Inflammatory macrophage (primary cell): ENCODE results near the gene COL11A2.
"Not testable (repeated sequence)": the region's sequence is repeated elsewhere in the genome, so short reads cannot be mapped to it uniquely, and the experiment has no call there.

Experiments used
- DNase-seq, 2 donors: peaks; one replicate each; pipeline ENCODE4 v3.0.0-alpha.2; 2020 to 2022

Gene COL11A2

DNA sequence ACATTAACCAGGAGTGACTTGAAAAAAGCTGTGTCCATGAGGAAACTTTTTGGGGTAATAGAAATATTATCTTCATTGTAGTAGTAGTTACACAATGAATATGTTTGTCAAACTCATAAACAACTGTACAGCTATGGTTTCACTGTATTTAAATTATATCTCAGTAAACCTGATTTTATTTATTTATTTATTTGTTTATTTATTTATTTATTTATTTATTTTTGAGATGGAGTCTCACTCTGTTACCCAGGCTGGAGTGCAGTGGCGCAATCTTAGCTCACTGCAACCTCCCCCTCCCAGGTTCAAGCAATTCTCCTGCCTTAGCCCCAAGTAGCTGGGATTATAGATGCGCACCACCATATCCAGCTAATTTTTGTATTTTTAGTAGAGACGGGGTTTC, 41.7 kb downstream of the COL11A2 start:
- DNase-seq, result not testable (repeated sequence)

GRCh38 chr6:33147807-33148666, 44.2 kb downstream of the COL11A2 start:
- peak; percentile 55 to 59 for DNase-seq

- peak; percentile 86 to 96 for DNase-seq
Measured at GRCh38 chr6:33144373-33144772, 47.9 kb downstream of the COL11A2 start.

DNA sequence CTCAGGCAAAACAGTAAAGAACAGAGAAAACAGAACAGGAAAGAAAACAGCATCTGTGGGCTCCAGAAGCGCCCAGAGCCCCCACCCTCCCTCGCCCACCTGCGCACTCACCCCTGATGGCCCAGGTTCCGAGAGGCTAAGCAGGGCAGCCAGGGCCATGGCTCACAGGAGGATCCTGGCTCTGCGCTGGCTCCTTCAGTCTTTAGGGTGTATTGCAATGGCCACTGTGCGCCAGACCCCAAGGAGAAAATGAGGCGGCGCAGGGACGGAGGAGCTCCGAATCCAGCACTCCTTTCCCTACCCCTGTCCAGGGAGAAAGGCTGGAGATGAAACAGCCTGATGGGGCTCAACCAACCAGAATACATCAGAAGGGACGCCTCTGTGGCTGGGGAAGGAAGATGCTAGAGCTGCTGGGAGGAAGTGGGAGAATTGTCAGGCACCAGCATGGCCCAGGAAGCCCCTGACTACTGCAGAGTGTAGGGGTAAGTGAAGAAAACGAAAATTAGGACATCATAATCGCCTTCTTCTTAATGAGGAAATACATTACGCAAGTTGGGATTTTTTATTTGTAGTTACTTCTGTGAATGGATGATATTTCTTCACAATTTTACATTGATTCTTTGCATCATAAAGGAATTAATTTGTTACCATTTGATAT, 49.0 kb downstream of the COL11A2 start:
- peak; percentile 77 to 81 for DNase-seq

DNA sequence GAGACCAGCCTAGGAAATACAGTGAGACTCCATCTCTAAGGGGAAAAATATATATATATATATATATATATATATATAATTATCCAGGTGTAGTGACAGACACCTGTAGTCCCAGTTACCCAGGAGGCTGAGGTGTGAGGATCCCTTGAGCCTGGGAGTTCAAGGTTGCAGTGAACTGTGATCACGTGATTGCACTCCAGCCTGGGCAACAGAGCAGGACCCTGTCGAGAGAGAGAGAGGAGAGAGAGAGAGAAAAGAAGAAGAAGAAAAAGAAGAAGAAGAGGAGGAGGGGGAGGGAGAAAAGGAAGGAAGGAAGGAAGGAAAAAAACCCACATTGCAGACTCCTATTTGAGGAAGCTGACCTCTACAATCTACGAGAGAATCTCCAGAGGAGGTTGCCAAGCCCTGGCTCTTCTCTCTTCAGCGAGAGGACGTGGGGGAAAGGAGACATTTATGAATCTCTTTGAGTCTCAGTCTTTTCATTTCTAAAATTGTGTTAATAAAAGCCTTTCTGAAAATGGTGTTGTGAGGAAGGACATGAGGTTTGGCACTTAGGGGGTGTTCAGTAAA, 49.7 kb downstream of the COL11A2 start:
- DNase-seq, result peak; percentile 24 to 39

DNA sequence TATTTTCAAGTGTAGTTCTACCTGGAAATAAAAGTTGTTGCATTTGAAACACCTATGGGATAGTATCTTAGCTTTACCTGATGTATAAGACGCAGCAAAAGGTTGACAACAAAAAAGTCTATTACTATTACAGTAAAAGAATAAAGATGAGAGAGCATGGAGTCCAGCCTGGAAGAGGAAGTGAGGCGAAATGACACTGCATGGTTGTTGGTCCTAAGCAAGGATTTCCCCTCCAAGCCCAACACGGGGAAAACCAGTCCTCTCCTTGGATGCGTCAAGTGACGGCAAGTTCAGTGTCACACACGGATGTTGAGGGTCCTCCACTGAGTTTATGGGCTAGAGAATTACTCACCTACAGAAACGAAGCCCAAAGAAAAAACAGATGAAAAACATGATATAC, 51.7 kb downstream of the COL11A2 start:
- no peak for DNase-seq

DNA sequence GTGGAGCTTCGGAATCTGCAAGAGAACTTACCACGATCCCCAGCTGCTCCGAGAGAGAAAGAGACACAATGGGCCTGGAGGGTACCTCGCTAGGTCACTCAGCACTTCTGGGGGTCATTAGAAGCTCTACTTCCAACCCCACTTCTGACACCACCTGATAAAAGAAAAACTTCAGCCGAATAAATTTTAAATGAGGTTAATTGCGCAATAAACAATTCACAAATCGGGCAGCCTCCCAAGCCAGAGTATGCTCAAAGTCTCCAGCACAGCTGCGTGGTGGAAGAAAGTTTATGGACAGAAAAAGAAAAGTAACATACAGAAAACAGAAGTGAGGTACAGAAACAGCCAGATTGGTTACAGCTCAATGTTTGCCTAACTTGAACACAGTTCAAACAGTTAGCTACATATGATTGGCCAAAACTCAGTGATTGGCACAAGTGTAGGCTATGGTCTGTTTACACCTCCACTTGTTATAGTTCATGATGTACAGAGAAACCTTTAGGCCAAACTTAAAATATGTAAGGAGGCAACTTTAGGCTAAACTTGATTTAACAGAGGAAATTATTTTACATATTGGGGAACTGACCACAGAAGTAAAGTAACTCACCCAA, 52.6 kb downstream of the COL11A2 start:
- DNase-seq, result peak in 1 of 2 donors; percentile 22

DNA sequence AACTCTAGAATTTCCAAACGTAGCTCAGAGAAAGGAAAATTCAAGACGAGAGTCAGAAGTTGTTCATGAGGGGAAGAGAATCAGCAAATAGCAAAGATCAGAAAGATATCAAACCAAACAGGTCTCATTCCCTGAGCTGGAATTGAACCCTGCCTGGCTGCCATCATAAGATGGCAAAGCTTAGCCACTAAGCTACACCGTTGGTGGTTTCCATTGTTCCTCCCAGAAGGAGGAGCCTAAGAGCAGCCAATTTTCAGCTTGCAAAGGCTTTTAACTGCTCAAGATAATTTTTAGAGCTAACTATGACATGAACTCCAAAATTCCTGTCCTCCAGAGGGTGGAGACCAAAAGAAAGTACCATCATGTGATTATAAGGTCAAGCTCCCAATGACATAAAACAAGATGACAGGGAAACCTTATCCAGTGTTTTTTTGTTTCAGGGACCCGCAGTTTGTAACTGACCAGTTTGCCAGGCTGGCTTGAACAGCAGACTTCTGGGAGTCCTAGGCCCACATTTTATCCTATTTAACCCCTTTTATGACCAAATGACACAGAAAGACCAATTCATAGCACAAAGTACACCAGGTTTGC, 55.9 kb downstream of the COL11A2 start:
- DNase-seq, result no peak

GRCh38 chr6:33132081-33132524, 60.2 kb downstream of the COL11A2 start:
- peak; percentile 37 to 51 for DNase-seq

DNA sequence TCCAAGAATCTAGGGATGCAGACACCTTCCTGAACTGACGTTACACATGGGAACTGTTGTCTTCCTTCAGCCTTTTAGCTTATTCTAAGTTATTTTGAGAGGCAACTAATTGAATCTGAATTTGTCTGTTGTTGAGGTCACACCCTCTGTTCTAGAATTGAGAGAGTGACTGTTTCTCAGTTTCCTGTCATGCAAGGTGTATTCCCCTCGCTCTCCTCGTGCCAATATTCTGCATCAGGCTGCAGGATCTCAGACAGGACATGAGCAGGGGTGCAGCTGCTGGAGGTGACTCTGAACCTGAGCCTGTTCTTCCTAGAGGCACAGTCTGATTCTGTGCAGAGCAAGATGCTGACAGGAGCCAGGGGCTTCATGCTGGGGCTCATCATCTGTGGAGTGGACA, 63.9 kb downstream of the COL11A2 start:
- no peak for DNase-seq

DNA sequence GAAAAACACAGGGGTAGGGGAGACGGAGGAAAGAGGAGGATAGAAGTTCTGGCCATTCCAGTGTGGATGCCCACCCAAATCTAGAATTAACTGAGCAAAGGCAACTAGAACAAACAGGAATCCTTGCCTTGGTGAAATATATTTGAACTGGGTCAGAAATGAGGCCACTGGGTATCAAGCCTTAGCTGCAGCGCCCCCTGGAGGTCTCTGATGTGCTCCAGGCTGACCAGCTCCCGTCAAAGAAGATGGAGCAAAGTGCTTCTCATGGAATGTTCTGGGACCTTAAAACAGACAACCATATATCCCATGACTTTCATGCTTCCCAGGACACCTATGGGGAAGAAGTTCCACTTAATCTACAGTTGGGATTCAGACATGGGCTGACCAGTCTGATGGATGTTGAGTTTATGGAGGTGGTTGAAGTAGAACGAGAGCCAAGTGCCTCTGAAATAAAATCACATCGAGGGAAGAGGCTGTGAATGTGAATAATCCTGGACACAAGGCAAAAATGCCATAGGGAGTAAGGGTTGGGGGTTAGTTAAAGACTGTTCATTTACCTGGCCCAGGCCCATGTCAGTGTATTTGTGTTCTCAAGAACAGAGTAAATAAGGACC, 66.1 kb downstream of the COL11A2 start:
- peak; percentile 67 to 81 for DNase-seq

DNA sequence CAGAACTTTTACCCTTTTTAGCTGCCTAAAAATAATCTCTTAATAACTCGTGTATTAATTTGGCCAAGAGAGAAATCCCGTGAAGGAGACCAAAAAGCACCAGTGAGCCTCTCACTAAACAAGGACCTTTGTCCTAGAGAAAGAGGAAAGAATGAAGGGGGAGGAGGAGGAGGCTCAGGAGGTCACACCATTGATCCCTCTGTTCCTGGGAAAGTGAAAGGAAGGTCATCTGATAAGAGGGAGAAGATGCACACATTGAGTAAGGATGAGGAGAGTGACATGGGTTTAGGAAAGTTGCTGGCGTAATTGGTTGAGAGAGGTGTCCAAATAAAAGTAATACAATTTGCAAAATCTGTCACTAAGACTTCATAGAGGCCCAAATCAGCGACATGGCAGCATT, 67.3 kb downstream of the COL11A2 start:
- DNase-seq, result no peak

- no peak for DNase-seq
Measured at GRCh38 chr6:33124525-33124901, 67.8 kb downstream of the COL11A2 start.

DNA sequence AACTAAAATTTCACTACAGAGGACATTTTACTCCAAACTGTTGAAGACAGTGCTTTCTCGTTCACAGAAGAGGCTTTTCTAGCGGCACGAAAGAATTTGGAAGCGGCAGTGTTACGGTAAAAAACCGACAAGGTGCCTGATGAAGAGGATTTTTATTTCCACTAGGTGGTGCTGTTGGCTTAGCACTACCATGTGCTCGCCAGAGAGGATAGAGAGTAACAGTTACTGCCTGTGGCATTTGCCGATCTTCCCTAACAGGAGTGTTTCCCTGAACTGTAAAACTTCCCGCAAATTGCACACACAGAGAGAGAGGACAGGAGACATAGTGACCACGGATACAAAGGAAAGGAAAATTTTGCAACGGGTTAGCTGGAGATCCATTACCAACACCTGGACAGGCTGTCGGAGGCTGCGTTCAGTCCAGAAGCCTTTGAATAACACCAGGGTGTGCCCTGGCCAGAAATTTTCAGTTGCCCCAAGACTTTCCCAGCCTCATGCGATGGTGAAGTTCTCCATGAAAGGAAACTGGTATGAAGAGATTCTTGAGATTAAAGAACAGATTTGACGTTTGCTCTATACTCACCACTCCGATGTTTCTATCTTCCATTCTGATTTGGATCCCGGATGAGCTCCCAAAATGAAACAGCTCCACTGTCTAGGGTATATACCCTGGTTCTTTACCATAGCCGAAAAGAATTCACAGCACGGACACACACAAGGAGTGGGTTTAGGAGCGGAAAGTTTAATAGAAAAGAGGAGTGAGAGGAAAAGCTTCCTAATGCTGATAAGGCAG, 68.3 kb downstream of the COL11A2 start:
- peak; percentile 60 to 67 for DNase-seq

DNA sequence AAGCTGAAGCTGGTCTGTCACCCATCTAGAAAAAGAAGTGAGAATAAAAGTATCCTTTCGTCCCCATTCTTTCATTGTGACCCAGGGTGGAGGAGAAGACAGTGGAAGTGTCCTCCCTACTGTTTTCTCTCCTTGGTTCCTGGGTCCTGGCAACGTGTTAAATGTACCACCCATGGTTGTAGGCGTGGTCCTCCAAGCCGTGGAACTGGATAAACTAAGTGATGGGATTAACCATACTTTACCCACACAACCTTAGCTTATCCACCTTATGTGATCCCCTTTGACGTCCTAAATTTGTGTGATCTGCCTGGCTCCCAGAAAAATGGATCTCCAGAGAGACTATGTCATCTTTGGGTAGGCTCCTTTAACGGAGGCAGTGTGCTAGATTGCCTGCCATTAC, 69.1 kb downstream of the COL11A2 start:
- no peak for DNase-seq

DNA sequence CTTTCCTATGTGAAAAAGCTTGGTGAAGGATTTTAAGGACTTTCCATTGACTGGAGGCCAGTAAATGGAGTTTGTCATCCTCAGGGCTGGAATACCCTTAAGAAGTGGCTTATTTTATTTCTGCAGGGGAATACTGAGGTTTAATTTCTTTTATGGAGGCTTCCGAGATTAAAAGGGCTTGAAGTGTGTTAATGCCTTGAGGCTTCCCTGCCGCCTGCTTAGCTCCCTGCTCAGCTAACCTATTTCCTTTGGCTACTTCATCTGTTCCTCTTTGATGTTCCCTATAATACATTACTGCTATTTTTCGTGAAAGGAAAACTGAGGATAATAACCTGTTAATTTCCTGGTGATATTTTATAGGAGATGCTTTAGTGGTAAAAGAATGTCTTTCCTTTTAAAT, 72.3 kb downstream of the COL11A2 start:
- DNase-seq, result no peak

- peak; percentile 41 to 72 for DNase-seq
Measured at GRCh38 chr6:33118525-33119123, 73.6 kb downstream of the COL11A2 start.

GRCh38 chr6:33117811-33118277, 74.4 kb downstream of the COL11A2 start:
- DNase-seq, result no peak

- no peak for DNase-seq
Measured at GRCh38 chr6:33116841-33117711, 75.2 kb downstream of the COL11A2 start.

- no peak for DNase-seq
Measured at GRCh38 chr6:33116417-33116816, 75.8 kb downstream of the COL11A2 start.
